Caco-2 (cell line): ENCODE data around the gene SPECC1L. TPM values are rescaled to one million over a fixed set of nuclear protein-coding genes. Genes with fewer than 3 reads are reported as not detected.

ENCODE experiments used
- BruUV-seq: library from RNA; stranded (reverse); fragments of 400-500 nt; replicated peaks from 2 replicates; lab custom pipeline; 2021; lab: Mats Ljungman, UMichigan
- CTCF ChIA-PET: fragments of 300-600 bp; sonication (Branson Sonifier 250); formaldehyde crosslinking; loops from one replicate; lab custom pipeline; 2022; ENCODE audit warnings: antibody characterized with exemption; lab: Charles Lee
- POLR2A ChIA-PET: fragments of 300-600 bp; sonication (Branson Sonifier 250); formaldehyde crosslinking; loops from one replicate; lab custom pipeline; 2022; ENCODE audit warnings: antibody characterized with exemption; lab: Charles Lee
- DNase-seq, 2 experiments: peaks; one replicate each; pipeline versions ENCODE4 v3.0.0 to v3.0.0-alpha.2; 2020 to 2022
- H3K27me3 ChIP-seq: replicated peaks from 2 replicates; pipeline ENCODE4 v1.6.0; 2011; ENCODE audit warnings: low read length; ENCODE audit not compliant: control insufficient read depth, insufficient read depth
- H3K36me3 ChIP-seq: 2 replicates; pipeline ENCODE4 v1.5.1; 2011; ENCODE audit warnings: low read length; ENCODE audit not compliant: control insufficient read depth, insufficient read depth
- H3K4me1 ChIP-seq: fragments of 250-450 bp; sonication (Bioruptor Pico); 2 replicates; pipeline ENCODE4 v1.5.1; 2020; ENCODE audit warnings: mild to moderate bottlenecking
- H3K4me3 ChIP-seq: 2 replicates; pipeline ENCODE4 v1.5.1; 2011; ENCODE audit warnings: low read depth, mild to moderate bottlenecking, control low read depth, low read length
- H3K9me3 ChIP-seq: fragments of 250-450 bp; sonication (Bioruptor Pico); 2 replicates; pipeline ENCODE4 v1.5.1; 2020; ENCODE audit warnings: mild to moderate bottlenecking, moderate library complexity
- H3K27ac Mint-ChIP-seq: one replicate; pipeline ENCODE4 v1.8.0; 2022; ENCODE audit warnings: mixed read lengths; ENCODE audit not compliant: unreplicated experiment
- H3K27me3 Mint-ChIP-seq: one replicate; pipeline ENCODE4 v1.8.0; 2022; ENCODE audit warnings: mixed read lengths; ENCODE audit not compliant: insufficient read depth, unreplicated experiment
- H3K36me3 Mint-ChIP-seq: one replicate; pipeline ENCODE4 v1.8.0; 2022; ENCODE audit warnings: mild to moderate bottlenecking, mixed read lengths; ENCODE audit not compliant: insufficient read depth, unreplicated experiment
- H3K4me1 Mint-ChIP-seq: one replicate; pipeline ENCODE4 v1.8.0; 2022; ENCODE audit warnings: low read depth, mixed read lengths; ENCODE audit not compliant: unreplicated experiment
- H3K4me3 Mint-ChIP-seq: one replicate; pipeline ENCODE4 v1.8.0; 2022; ENCODE audit warnings: mild to moderate bottlenecking, moderate library complexity, mixed read lengths; ENCODE audit not compliant: unreplicated experiment
- H3K9me3 Mint-ChIP-seq: one replicate; pipeline ENCODE4 v1.8.0; 2022; ENCODE audit warnings: mixed read lengths; ENCODE audit not compliant: unreplicated experiment
- intact Hi-C: fragments of 100-400 bp; cut with micrococcal nuclease; formaldehyde crosslinking; loops from one replicate; pipeline ENCODE4 v1.10.0; 2022; ENCODE audit not compliant: unreplicated experiment
- total RNA-seq: library from RNA; stranded (reverse); gene quantifications from 2 replicates; pipeline ENCODE4 v1.2.3, GENCODE V29; 2022
- TF ChIP-seq, protein P1 (sequence below), 2 experiments: fragments of 200-600 bp in 1 of 2; IDR thresholded peaks; 1 replicate in 1 of 2; 2 replicates in 1 of 2; pipeline versions ENCODE4 v1.5.1 to v1.8.0; 2011 to 2022; ENCODE audit warnings: antibody characterized with exemption in 1 of 2, control low read depth in 1 of 2, inconsistent platforms in 1 of 2, low read depth in 1 of 2, low read length in 1 of 2, mild to moderate bottlenecking in 1 of 2, moderate library complexity in 1 of 2; ENCODE audit not compliant: insufficient read depth in 1 of 2, severe bottlenecking in 1 of 2, unreplicated experiment in 1 of 2

SPECC1L gene
- total RNA-seq, 1 experiment from 2014 or later = 72.8 TPM

DNA sequence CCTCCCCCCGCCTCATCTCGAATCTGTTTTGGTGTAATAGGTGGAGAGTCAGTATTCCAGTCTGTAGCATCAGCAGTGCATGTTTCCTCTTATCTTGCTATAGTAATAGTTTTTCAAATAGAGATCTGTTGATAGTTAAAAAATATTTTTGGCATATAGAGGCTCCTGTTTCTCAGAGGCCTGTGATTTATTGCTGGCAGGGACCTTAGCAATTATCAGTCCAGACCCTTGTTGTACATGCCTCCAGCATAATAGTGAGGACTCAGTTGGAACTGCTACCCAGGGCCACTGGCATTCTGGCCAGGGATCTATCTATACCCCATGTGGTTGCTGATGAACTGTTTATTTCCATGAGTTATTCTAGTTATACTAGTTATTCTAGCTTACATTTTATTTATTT lies 52.6 kb downstream of the SPECC1L start:
- no peak for DNase-seq
- Histone ChIP-seq H3K36me3 (peaks cover 2% of the 10 kb centered on the region; the same call in 1 of the 2 replicates), H3K4me1 (no peaks in the 10 kb centered on the region), H3K9me3 (no peaks in the 10 kb centered on the region), H3K27me3 (no peaks in the 10 kb centered on the region), H3K4me3 (no peak overlapping the region)
- intact Hi-C loops = no loop called here
- TF ChIP-seq, protein P1, sequence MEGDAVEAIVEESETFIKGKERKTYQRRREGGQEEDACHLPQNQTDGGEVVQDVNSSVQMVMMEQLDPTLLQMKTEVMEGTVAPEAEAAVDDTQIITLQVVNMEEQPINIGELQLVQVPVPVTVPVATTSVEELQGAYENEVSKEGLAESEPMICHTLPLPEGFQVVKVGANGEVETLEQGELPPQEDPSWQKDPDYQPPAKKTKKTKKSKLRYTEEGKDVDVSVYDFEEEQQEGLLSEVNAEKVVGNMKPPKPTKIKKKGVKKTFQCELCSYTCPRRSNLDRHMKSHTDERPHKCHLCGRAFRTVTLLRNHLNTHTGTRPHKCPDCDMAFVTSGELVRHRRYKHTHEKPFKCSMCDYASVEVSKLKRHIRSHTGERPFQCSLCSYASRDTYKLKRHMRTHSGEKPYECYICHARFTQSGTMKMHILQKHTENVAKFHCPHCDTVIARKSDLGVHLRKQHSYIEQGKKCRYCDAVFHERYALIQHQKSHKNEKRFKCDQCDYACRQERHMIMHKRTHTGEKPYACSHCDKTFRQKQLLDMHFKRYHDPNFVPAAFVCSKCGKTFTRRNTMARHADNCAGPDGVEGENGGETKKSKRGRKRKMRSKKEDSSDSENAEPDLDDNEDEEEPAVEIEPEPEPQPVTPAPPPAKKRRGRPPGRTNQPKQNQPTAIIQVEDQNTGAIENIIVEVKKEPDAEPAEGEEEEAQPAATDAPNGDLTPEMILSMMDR (IDR thresholded peaks at IDR 0.05; ENCODE audit: insufficient read depth in 1 of 2, low read depth in 1 of 2, low read length in 1 of 2, severe bottlenecking in 1 of 2, unreplicated experiment in 1 of 2) = no peak
- no peak overlapping the region for H3K27ac Mint-ChIP-seq
- BruUV-seq = no TSS peak
- ChIA-PET CTCF (interaction anchor here (0.5 kb wide), 1 partner anchor 100 kb away, joined by 6 read pairs; no protein-coding TSS in a partner anchor), POLR2A (no interaction called here)
- H3K36me3 Mint-ChIP-seq = peaks cover 77% of the 10 kb centered on the region
- no peak overlapping the region for H3K4me3 Mint-ChIP-seq
- no peaks in the 10 kb centered on the region for H3K4me1 Mint-ChIP-seq
- no peaks in the 10 kb centered on the region for H3K27me3 Mint-ChIP-seq
- no peaks in the 10 kb centered on the region for H3K9me3 Mint-ChIP-seq

DNA sequence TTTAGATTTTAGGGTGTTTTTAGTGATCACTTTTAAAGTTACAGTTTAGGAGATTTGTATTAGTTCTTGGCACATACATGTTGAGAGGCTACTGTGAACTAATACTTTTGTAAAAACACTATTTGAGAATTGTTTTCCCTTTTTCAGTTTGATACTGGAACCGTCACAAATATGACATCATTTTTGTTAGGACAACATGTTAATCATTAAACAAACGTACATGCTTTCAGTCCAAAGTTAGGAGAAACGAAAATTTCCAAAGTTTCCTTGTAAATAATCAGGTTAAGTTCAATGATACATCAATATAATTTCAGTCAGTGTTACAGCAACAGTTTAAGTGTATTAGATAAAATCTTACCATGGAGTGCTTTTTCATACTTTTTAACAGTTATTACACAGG lies 53.1 kb downstream of the SPECC1L start:
- H3K27me3 Mint-ChIP-seq = no peaks in the 10 kb centered on the region
- H3K27ac Mint-ChIP-seq = no peak overlapping the region
- TF ChIP-seq, protein P1 (IDR thresholded peaks at IDR 0.05; ENCODE audit: insufficient read depth in 1 of 2, low read depth in 1 of 2, low read length in 1 of 2, severe bottlenecking in 1 of 2, unreplicated experiment in 1 of 2) = no peak
- Histone ChIP-seq H3K4me1 (no peaks in the 10 kb centered on the region), H3K36me3 (peaks cover 2% of the 10 kb centered on the region; the same call in 1 of the 2 replicates), H3K27me3 (no peaks in the 10 kb centered on the region), H3K9me3 (no peaks in the 10 kb centered on the region), H3K4me3 (no peak overlapping the region)
- no peak for DNase-seq
- intact Hi-C loops = no loop called here
- ChIA-PET POLR2A (no interaction called here), CTCF (interaction anchor here (0.5 kb wide), 1 partner anchor 99 kb away, joined by 6 read pairs; no protein-coding TSS in a partner anchor)
- peaks cover 75% of the 10 kb centered on the region for H3K36me3 Mint-ChIP-seq
- no peak overlapping the region for H3K4me3 Mint-ChIP-seq
- H3K9me3 Mint-ChIP-seq = no peaks in the 10 kb centered on the region
- H3K4me1 Mint-ChIP-seq = no peaks in the 10 kb centered on the region
- no TSS peak for BruUV-seq

DNA sequence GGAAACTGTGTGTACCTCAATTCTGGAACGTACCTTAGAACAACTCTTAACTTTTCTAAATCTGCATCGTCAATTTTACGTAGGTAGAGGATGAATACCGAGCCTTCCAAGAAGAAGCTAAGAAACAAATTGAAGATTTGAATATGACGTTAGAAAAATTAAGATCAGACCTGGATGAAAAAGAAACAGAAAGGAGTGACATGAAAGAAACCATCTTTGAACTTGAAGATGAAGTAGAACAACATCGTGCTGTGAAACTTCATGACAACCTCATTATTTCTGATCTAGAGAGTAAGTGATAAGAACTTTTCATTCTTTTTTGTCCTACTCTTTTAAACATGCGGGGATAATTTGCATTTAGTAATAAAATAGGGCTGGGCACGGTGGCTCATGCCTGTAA lies 53.5 kb downstream of the SPECC1L start:
- CTCF ChIA-PET = interaction anchor here (0.5 kb wide), 1 partner anchor 553 kb away, joined by 4 read pairs; no protein-coding TSS in a partner anchor
- no peaks in the 10 kb centered on the region for H3K9me3 ChIP-seq
- POLR2A ChIA-PET = no interaction called here
- H3K4me1 ChIP-seq = no peaks in the 10 kb centered on the region
- no peaks in the 10 kb centered on the region for H3K4me1 Mint-ChIP-seq
- H3K27me3 Mint-ChIP-seq = no peaks in the 10 kb centered on the region
- H3K4me3 Mint-ChIP-seq = no peak overlapping the region
- intact Hi-C loops = no loop called here
- TF ChIP-seq, protein P1 (IDR thresholded peaks at IDR 0.05; ENCODE audit: insufficient read depth in 1 of 2, low read depth in 1 of 2, low read length in 1 of 2, severe bottlenecking in 1 of 2, unreplicated experiment in 1 of 2) = no peak
- H3K4me3 ChIP-seq = no peak overlapping the region
- no peak overlapping the region for H3K27ac Mint-ChIP-seq
- no TSS peak for BruUV-seq
- H3K9me3 Mint-ChIP-seq = no peaks in the 10 kb centered on the region
- H3K27me3 ChIP-seq = no peaks in the 10 kb centered on the region
- H3K36me3 Mint-ChIP-seq = peaks cover 75% of the 10 kb centered on the region
- no peak for DNase-seq
- peaks cover 2% of the 10 kb centered on the region; the same call in 1 of the 2 replicates for H3K36me3 ChIP-seq
